Trophoblast cell (in vitro differentiated cells and primary cell): Measurements from ENCODE around the gene TSPAN5.

Source experiments
- DNase-seq, 2 donors: peaks; one replicate each; pipeline ENCODE4 v3.0.0-alpha.2; 2016
- H2AFZ ChIP-seq: 2 replicates; pipeline ENCODE4 v1.6.1; 2013; ENCODE audit warnings: low read length, moderate library complexity, mild to moderate bottlenecking; ENCODE audit not compliant: insufficient read depth, poor library complexity
- H2AK5ac ChIP-seq: 2 replicates; pipeline ENCODE4 v1.6.1; 2013; ENCODE audit warnings: mild to moderate bottlenecking, low read length
- H2BK120ac ChIP-seq: 2 replicates; pipeline ENCODE4 v1.6.1; 2013; ENCODE audit warnings: low read length, mild to moderate bottlenecking, moderate library complexity; ENCODE audit not compliant: insufficient read depth, poor library complexity
- H2BK12ac ChIP-seq: 2 replicates; pipeline ENCODE4 v1.6.1; 2013; ENCODE audit warnings: mild to moderate bottlenecking, low read length, moderate library complexity
- H2BK5ac ChIP-seq: 2 replicates; pipeline ENCODE4 v1.6.1; 2013; ENCODE audit warnings: low read length, low read depth, moderate library complexity, mild to moderate bottlenecking; ENCODE audit not compliant: poor library complexity
- H3K14ac ChIP-seq: 2 replicates; pipeline ENCODE4 v1.6.1; 2013; ENCODE audit warnings: mild to moderate bottlenecking, low read length
- H3K18ac ChIP-seq: 2 replicates; pipeline ENCODE4 v1.6.1; 2013; ENCODE audit warnings: mild to moderate bottlenecking, low read length
- H3K23ac ChIP-seq: 2 replicates; pipeline ENCODE4 v1.6.1; 2013; ENCODE audit warnings: low read length
- H3K27ac ChIP-seq: 2 replicates; pipeline ENCODE4 v1.5.1; 2013; ENCODE audit warnings: low read depth, mild to moderate bottlenecking, inconsistent platforms, low read length, moderate library complexity
- H3K27me3 ChIP-seq: 2 replicates; pipeline ENCODE4 v1.6.1; 2013; ENCODE audit warnings: inconsistent platforms, mild to moderate bottlenecking, low read length, moderate library complexity; ENCODE audit not compliant: insufficient read depth
- H3K36me3 ChIP-seq, 2 experiments: 1 replicate in 1 of 2; 2 replicates in 1 of 2; pipeline ENCODE4 v1.6.1; 2013; ENCODE audit warnings: low read length in 2 of 2, mild to moderate bottlenecking in 2 of 2, moderate library complexity in 1 of 2; ENCODE audit not compliant: insufficient read depth in 2 of 2, control insufficient read depth in 1 of 2
- H3K4ac ChIP-seq: 2 replicates; pipeline ENCODE4 v1.6.1; 2013; ENCODE audit warnings: low read depth, mild to moderate bottlenecking, low read length, moderate library complexity
- H3K4me1 ChIP-seq, 2 experiments: 1 replicate in 1 of 2; 2 replicates in 1 of 2; pipeline ENCODE4 v1.6.1; 2013; ENCODE audit warnings: low read length in 2 of 2, mild to moderate bottlenecking in 2 of 2, moderate library complexity in 1 of 2; ENCODE audit not compliant: insufficient read depth in 2 of 2, control insufficient read depth in 1 of 2
- H3K4me2 ChIP-seq: 2 replicates; pipeline ENCODE4 v1.6.1; 2013; ENCODE audit warnings: inconsistent platforms, mild to moderate bottlenecking, low read length, moderate library complexity
- H3K4me3 ChIP-seq: 2 replicates; pipeline ENCODE4 v1.5.1; 2013; ENCODE audit warnings: mild to moderate bottlenecking, low read depth, low read length, inconsistent platforms
- H3K79me1 ChIP-seq: one replicate; pipeline ENCODE4 v1.6.1; 2013; ENCODE audit warnings: low read length
- H3K79me2 ChIP-seq: 2 replicates; pipeline ENCODE4 v1.6.1; 2013; ENCODE audit warnings: low read length, mild to moderate bottlenecking; ENCODE audit not compliant: control insufficient read depth, insufficient read depth, poor library complexity
- H3K9ac ChIP-seq: 2 replicates; pipeline ENCODE4 v1.6.1; 2013; ENCODE audit warnings: mild to moderate bottlenecking, low read length
- H3K9me3 ChIP-seq: 2 replicates; pipeline ENCODE4 v1.6.1; 2013; ENCODE audit warnings: low read depth, mild to moderate bottlenecking, control low read depth, inconsistent platforms, low read length; ENCODE audit not compliant: insufficient read depth
- H4K12ac ChIP-seq: 2 replicates; pipeline ENCODE4 v1.6.1; 2013; ENCODE audit warnings: low read depth, mild to moderate bottlenecking, low read length, moderate library complexity
- H4K8ac ChIP-seq: 2 replicates; pipeline ENCODE4 v1.6.1; 2013; ENCODE audit warnings: low read depth, mild to moderate bottlenecking, low read length, moderate library complexity
- H4K91ac ChIP-seq: one replicate; pipeline ENCODE4 v1.6.1; 2013; ENCODE audit warnings: low read depth, mild to moderate bottlenecking, low read length, moderate library complexity
- WGBS: extraction: QIAGEN DNeasy Blood & Tissue Kit; methylation state at CpG from one replicate; pipeline ENCODE4 v1.1.7; 2013; ENCODE audit warnings: missing lambda C conversion rate; ENCODE audit not compliant: insufficient read length, insufficient coverage; ENCODE audit errors: extremely low coverage; 5-methylcytosine and 5-hydroxymethylcytosine counted together

The TSPAN5 gene

DNA sequence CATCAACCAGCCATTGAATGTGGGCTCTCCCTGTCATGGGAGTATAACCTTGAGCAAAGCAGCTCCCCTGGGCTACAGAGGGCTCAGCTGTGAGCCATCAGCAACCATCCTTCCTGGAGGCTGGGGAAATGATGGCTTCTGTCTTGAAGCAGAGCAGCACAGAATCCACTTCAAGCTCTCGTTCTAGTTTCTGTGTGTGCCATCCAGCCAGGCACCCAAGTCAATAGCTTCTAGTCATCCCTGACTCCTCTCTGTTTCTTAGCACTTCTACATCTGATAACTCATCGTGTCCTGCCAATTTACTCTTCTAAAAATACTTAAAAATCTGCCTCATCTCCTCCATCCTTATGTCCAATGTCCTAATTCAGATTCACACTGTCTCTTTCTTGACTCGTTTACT, 42.2 kb upstream of the TSPAN5 start:
- Histone ChIP-seq H2AK5ac (no peak overlapping the region), H4K12ac (no peak overlapping the region), H3K18ac (no peak overlapping the region), H3K27ac (no peak overlapping the region), H2BK120ac (no peak overlapping the region), H2AFZ (no peak overlapping the region), H4K8ac (no peak overlapping the region), H3K14ac (no peak overlapping the region), H3K9me3 (peaks cover 7% of the 10 kb centered on the region), H3K4ac (no peak overlapping the region), H3K9ac (no peak overlapping the region), H3K4me3 (no peak overlapping the region), H2BK5ac (no peak overlapping the region), H3K27me3 (no peaks in the 10 kb centered on the region), H3K79me1 (no peaks in the 10 kb centered on the region), H3K4me1 (no peaks in the 10 kb centered on the region), H3K79me2 (no peaks in the 10 kb centered on the region), H3K23ac (no peak overlapping the region), H4K91ac (no peak overlapping the region), H3K36me3 (no peaks in the 10 kb centered on the region), H2BK12ac (no peak overlapping the region), H3K4me2 (no peak overlapping the region)
- DNase-seq, result no peak
- WGBS, result no CpG with 5 or more reads among the region's 3 CpGs

DNA sequence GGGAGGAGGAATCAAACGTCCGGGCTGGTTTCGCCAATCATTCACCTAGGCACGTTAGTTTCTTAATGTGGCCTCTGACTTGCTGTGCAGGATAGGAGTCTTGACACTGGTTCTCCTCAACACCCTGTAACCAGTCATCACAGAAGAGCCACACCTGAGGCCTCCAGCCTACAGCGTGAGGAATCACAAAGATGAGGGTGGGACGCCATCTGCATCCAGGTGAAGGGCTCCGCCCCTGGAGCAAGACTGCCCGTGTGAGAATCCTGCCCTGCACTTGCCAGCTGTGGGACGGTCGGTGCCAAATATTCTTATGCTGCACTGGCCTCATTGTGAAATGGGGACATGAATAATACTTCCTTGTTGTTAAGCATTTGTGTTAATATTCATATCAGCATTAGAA, 35.7 kb upstream of the TSPAN5 start:
- Histone ChIP-seq H2AK5ac (no peak overlapping the region), H4K91ac (no peak overlapping the region), H3K79me1 (peaks cover 1% of the 10 kb centered on the region), H3K4me1 (peaks cover 0 to 5% of the 10 kb centered on the region in 2 experiments), H2AFZ (no peak overlapping the region), H4K12ac (no peak overlapping the region), H3K4me2 (no peak overlapping the region), H2BK5ac (no peak overlapping the region), H3K27ac (no peak overlapping the region), H3K9me3 (peaks cover 6% of the 10 kb centered on the region), H3K14ac (no peak overlapping the region), H2BK12ac (no peak overlapping the region), H2BK120ac (no peak overlapping the region), H3K36me3 (no peaks in the 10 kb centered on the region), H3K9ac (no peak overlapping the region), H3K79me2 (no peaks in the 10 kb centered on the region), H3K27me3 (no peaks in the 10 kb centered on the region), H3K4ac (no peak overlapping the region), H3K4me3 (no peak overlapping the region), H4K8ac (no peak overlapping the region), H3K23ac (no peak overlapping the region), H3K18ac (no peak overlapping the region)
- DNase-seq, result no peak
- WGBS, result no CpG with 5 or more reads among the region's 10 CpGs

- Histone ChIP-seq H2BK120ac (no peak overlapping the region), H4K8ac (no peak overlapping the region), H3K14ac (no peak overlapping the region), H2AK5ac (no peak overlapping the region), H2AFZ (no peak overlapping the region), H3K36me3 (no peaks in the 10 kb centered on the region), H3K18ac (no peak overlapping the region), H3K4me3 (no peak overlapping the region), H3K4ac (no peak overlapping the region), H3K9me3 (peaks cover 6% of the 10 kb centered on the region), H3K9ac (no peak overlapping the region), H3K79me2 (no peaks in the 10 kb centered on the region), H2BK12ac (no peak overlapping the region), H3K23ac (no peak overlapping the region), H4K12ac (no peak overlapping the region), H3K27ac (no peak overlapping the region), H3K4me1 (peaks cover 4 to 10% of the 10 kb centered on the region in 2 experiments), H3K4me2 (no peak overlapping the region), H3K79me1 (peaks cover 4% of the 10 kb centered on the region), H3K27me3 (no peaks in the 10 kb centered on the region), H2BK5ac (no peak overlapping the region), H4K91ac (no peak overlapping the region)
- no CpG with 5 or more reads among the region's 7 CpGs for WGBS
- DNase-seq, result no peak
Observed at GRCh38 chr4:98692411-98692810, 34.0 kb upstream of the TSPAN5 start.

- Histone ChIP-seq H3K79me1 (peaks cover 6% of the 10 kb centered on the region), H3K4ac (no peak overlapping the region), H3K9me3 (peaks cover 6% of the 10 kb centered on the region), H2BK5ac (no peak overlapping the region), H3K4me2 (no peak overlapping the region), H4K8ac (no peak overlapping the region), H2AFZ (no peak overlapping the region), H3K4me3 (no peak overlapping the region), H2AK5ac (no peak overlapping the region), H3K36me3 (no peaks in the 10 kb centered on the region), H2BK120ac (no peak overlapping the region), H4K91ac (no peak overlapping the region), H4K12ac (no peak overlapping the region), H3K79me2 (no peaks in the 10 kb centered on the region), H3K27ac (no peak overlapping the region), H3K27me3 (no peaks in the 10 kb centered on the region), H3K23ac (no peak overlapping the region), H3K18ac (no peak overlapping the region), H3K14ac (no peak overlapping the region), H3K4me1 (peaks cover 4 to 10% of the 10 kb centered on the region in 2 experiments), H3K9ac (no peak overlapping the region), H2BK12ac (peak overlapping the region; percentile 34)
- DNase-seq, result no peak
- WGBS, result no CpG with 5 or more reads among the region's 4 CpGs
Observed at GRCh38 chr4:98691588-98691987, 33.2 kb upstream of the TSPAN5 start.
